GM19240 (cell line): ENCODE measurements around the gene FCER1G.
A peak's percentile ranks its signal among the peaks of the same experiment; 100 is the strongest.
"Not testable (repeated sequence)": the region's sequence is repeated elsewhere in the genome, so short reads cannot be mapped to it uniquely, and the experiment has no call there.

ENCODE experiments used
- DNase-seq: peaks from one replicate; pipeline ENCODE4 v3.0.0; 2011; ENCODE audit warnings: low spot score; ENCODE audit not compliant: insufficient read length

The FCER1G gene

GRCh38 chr1:161206411-161207140 lies 8.5 kb upstream of the FCER1G start:
- DNase-seq = no peak

GRCh38 chr1:161207173-161207572 lies 7.9 kb upstream of the FCER1G start:
- DNase-seq = no peak

GRCh38 chr1:161209790-161210409 lies 5.2 kb upstream of the FCER1G start:
- DNase-seq = peak; percentile 64

- DNase-seq = no peak
Measured at GRCh38 chr1:161214369-161214768, 726 bp upstream of the FCER1G start.

- DNase-seq = peak; percentile 36
Measured at GRCh38 chr1:161216945-161217712, 2.0 kb downstream of the FCER1G start.

- DNase-seq = no peak
Measured at GRCh38 chr1:161217831-161218230, 2.7 kb downstream of the FCER1G start.

- DNase-seq = no peak
Measured at GRCh38 chr1:161218301-161219077, 3.4 kb downstream of the FCER1G start.

- no peak for DNase-seq
Measured at GRCh38 chr1:161219078-161219892, 4.2 kb downstream of the FCER1G start.

- no peak for DNase-seq
Measured at GRCh38 chr1:161220002-161220401, 4.9 kb downstream of the FCER1G start.

- no peak for DNase-seq
Measured at GRCh38 chr1:161222175-161223019, 7.3 kb downstream of the FCER1G start.

GRCh38 chr1:161223805-161224694 lies 9.0 kb downstream of the FCER1G start:
- DNase-seq = no peak

- not testable (repeated sequence) for DNase-seq
Measured at GRCh38 chr1:161224695-161225087, 9.6 kb downstream of the FCER1G start.

GRCh38 chr1:161225178-161225533 lies 10.1 kb downstream of the FCER1G start:
- DNase-seq = no peak

GRCh38 chr1:161225534-161226319 lies 10.6 kb downstream of the FCER1G start, which contains the start of gene TOMM40L:
TOMM40L (plus strand) TSS chr1:161226060; CDS start chr1:161226490, 430 bp downstream.
- DNase-seq = peak; percentile 94

- DNase-seq = no peak
Measured at GRCh38 chr1:161226320-161226711, 11.2 kb downstream of the FCER1G start.

- no peak for DNase-seq
Measured at GRCh38 chr1:161226759-161227158, 11.7 kb downstream of the FCER1G start.

- peak; percentile 59 for DNase-seq
Measured at GRCh38 chr1:161227196-161227871, 12.2 kb downstream of the FCER1G start.
